ENCODE results near the gene FOXP1. TPM values are rescaled to one million over a fixed set of nuclear protein-coding genes. Genes with fewer than 3 reads are reported as not detected.

FOXP1 gene
- total RNA-seq, 1 experiment from 2014 or later = 2.9 TPM

DNA sequence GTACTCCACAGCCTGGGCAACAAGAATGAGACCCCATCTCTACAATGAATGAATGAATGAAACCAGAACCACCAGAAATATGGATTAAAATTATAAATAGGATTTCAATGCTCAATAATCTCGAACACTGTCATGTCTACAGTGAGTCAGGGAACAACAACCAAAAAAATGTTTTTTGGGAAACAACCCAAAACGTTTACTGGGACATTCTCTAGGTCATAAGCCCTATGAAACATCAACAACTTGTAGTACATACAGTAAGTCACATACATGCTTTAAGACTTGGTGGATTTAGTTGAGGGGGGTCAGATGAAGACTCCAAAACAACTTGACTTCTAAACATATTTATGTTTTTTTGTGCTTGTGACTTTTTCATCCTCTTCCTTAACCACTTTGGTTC, 511.2 kb downstream of the FOXP1 start:
- no peak for TF ChIP-seq TCF7L2 (IDR thresholded peaks at IDR 0.05; ENCODE audit: low read depth, low read length)
- TF ChIP-seq, protein P1, sequence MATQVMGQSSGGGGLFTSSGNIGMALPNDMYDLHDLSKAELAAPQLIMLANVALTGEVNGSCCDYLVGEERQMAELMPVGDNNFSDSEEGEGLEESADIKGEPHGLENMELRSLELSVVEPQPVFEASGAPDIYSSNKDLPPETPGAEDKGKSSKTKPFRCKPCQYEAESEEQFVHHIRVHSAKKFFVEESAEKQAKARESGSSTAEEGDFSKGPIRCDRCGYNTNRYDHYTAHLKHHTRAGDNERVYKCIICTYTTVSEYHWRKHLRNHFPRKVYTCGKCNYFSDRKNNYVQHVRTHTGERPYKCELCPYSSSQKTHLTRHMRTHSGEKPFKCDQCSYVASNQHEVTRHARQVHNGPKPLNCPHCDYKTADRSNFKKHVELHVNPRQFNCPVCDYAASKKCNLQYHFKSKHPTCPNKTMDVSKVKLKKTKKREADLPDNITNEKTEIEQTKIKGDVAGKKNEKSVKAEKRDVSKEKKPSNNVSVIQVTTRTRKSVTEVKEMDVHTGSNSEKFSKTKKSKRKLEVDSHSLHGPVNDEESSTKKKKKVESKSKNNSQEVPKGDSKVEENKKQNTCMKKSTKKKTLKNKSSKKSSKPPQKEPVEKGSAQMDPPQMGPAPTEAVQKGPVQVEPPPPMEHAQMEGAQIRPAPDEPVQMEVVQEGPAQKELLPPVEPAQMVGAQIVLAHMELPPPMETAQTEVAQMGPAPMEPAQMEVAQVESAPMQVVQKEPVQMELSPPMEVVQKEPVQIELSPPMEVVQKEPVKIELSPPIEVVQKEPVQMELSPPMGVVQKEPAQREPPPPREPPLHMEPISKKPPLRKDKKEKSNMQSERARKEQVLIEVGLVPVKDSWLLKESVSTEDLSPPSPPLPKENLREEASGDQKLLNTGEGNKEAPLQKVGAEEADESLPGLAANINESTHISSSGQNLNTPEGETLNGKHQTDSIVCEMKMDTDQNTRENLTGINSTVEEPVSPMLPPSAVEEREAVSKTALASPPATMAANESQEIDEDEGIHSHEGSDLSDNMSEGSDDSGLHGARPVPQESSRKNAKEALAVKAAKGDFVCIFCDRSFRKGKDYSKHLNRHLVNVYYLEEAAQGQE (IDR thresholded peaks at IDR 0.05; ENCODE audit: insufficient read depth in 1 of 2, low read depth in 2 of 2, low read length in 1 of 2) = no peak
- TF ChIP-seq SIN3A (IDR thresholded peaks at IDR 0.05; ENCODE audit: borderline replicate concordance, insufficient read depth, low read depth, low read length) = no peak
- TF ChIP-seq POLR2AphosphoS5 (IDR thresholded peaks at IDR 0.05; ENCODE audit: low read depth, low read length) = no peak
- ChIA-PET CTCF (no interaction called here), POLR2A (no interaction called here)
- in situ Hi-C loops (cut with HindIII; ENCODE audit: low pct_unique_long_range_greater_than_20kb, low sequenced_read_pairs) (no loop called here), intact Hi-C loops (cut with micrococcal nuclease; ENCODE audit: unreplicated experiment) (no loop called here)
- Histone ChIP-seq H3K9me3 (ENCODE audit: control insufficient read depth, insufficient read depth, low read depth, low read length) (no peaks in the 10 kb centered on the region), H3K27me3 (ENCODE audit: control insufficient read depth, insufficient read depth, low read length) (no peaks in the 10 kb centered on the region), H3K36me3 (ENCODE audit: control insufficient read depth, insufficient read depth, low read length) (no peaks in the 10 kb centered on the region), H3K4me1 (ENCODE audit: control insufficient read depth, insufficient read depth, low read length) (no peaks in the 10 kb centered on the region), H3K27ac (ENCODE audit: low read length) (no peak overlapping the region), H3K4me3 (ENCODE audit: low read depth in 2 of 2, low read length in 2 of 2) (no peak overlapping the region)
- no peak for ATAC-seq
- no peak for DNase-seq (ENCODE audit: low read depth, low spot score)
- BruUV-seq (replicated peaks) = no TSS peak

DNA sequence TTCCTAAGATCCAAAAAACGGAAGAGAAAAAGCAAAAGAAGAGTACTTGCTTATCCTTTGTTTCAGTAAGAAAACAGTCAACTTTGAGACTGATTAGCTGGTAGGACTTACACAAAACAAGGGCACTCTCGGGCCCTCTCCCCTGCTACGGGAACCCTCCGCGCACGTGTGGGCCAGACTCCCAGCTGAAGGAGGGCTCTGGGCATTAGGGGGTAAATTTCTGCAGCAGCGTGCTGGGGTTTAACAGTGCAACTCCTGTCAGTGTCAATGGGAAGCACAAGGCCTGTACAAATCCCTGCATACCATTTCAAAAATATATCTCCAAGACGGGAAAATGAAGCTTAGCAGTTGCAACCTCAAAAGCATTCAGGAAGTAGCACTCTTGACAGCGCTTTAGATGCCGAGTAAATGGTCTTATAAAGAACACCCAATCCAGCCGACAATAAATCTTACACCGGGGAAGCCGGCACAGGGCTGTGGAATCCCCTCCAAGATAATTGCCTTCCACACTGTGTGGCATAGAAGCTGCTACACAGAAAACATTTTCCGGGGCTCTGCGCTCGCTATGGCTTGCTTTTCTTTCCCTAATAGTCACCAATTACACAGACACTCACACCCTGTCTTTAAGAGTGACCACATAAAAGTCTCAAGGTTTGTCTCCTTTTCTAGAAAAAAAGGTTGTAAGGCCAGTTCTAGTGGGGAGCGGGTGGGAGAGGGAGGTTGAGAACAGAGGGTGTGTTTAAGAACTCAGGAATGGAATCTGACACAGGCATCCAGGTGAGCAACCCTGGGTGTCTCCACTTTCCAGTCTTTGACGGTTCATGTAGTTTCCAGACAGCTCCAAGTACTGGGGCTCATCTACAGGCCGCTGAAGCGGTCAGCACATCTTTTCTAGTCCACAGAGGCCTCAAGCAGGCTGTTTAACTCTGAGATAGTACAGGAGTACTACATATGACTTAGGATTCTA, 512.7 kb downstream of the FOXP1 start:
- ChIA-PET POLR2A (no interaction called here), CTCF (interaction anchor here (0.6 kb wide), 1 partner anchor 1421 kb away, joined by 3 read pairs; no protein-coding TSS in a partner anchor)
- TF ChIP-seq, protein P2, sequence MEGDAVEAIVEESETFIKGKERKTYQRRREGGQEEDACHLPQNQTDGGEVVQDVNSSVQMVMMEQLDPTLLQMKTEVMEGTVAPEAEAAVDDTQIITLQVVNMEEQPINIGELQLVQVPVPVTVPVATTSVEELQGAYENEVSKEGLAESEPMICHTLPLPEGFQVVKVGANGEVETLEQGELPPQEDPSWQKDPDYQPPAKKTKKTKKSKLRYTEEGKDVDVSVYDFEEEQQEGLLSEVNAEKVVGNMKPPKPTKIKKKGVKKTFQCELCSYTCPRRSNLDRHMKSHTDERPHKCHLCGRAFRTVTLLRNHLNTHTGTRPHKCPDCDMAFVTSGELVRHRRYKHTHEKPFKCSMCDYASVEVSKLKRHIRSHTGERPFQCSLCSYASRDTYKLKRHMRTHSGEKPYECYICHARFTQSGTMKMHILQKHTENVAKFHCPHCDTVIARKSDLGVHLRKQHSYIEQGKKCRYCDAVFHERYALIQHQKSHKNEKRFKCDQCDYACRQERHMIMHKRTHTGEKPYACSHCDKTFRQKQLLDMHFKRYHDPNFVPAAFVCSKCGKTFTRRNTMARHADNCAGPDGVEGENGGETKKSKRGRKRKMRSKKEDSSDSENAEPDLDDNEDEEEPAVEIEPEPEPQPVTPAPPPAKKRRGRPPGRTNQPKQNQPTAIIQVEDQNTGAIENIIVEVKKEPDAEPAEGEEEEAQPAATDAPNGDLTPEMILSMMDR (IDR thresholded peaks at IDR 0.05) = no peak
- TF ChIP-seq TCF7L2 (IDR thresholded peaks at IDR 0.05; ENCODE audit: low read depth, low read length) (no peak), POLR2AphosphoS5 (IDR thresholded peaks at IDR 0.05; ENCODE audit: low read depth, low read length) (no peak), SIN3A (IDR thresholded peaks at IDR 0.05; ENCODE audit: borderline replicate concordance, insufficient read depth, low read depth, low read length) (no peak)
- TF ChIP-seq, protein P1 (IDR thresholded peaks at IDR 0.05; ENCODE audit: insufficient read depth in 1 of 2, low read depth in 2 of 2, low read length in 1 of 2) = no peak
- Histone ChIP-seq H3K4me3 (ENCODE audit: low read depth in 2 of 2, low read length in 2 of 2) (no peak overlapping the region), H3K27ac (ENCODE audit: low read length) (no peak overlapping the region), H3K36me3 (ENCODE audit: control insufficient read depth, insufficient read depth, low read length) (no peaks in the 10 kb centered on the region), H3K9me3 (ENCODE audit: control insufficient read depth, insufficient read depth, low read depth, low read length) (no peaks in the 10 kb centered on the region), H3K27me3 (ENCODE audit: control insufficient read depth, insufficient read depth, low read length) (no peaks in the 10 kb centered on the region), H3K4me1 (ENCODE audit: control insufficient read depth, insufficient read depth, low read length) (no peaks in the 10 kb centered on the region)
- DNase-seq (ENCODE audit: low read depth, low spot score) (no peak), ATAC-seq (no peak)
- BruUV-seq (replicated peaks) = no TSS peak
- in situ Hi-C loops (cut with HindIII; ENCODE audit: low pct_unique_long_range_greater_than_20kb, low sequenced_read_pairs) (no loop called here), intact Hi-C loops (cut with micrococcal nuclease; ENCODE audit: unreplicated experiment) (no loop called here)

All from Panc1 (cell line).